SK-N-SH (cell line): Measurements from ENCODE around the gene CDC42SE2. TPM values are rescaled to one million over a fixed set of nuclear protein-coding genes. Genes with fewer than 3 reads are reported as not detected.

Experiments
- CTCF ChIA-PET: fragments of 300-600, 350-600 bp; formaldehyde crosslinking; extraction: SDS; loops from one replicate; lab custom pipeline; 2021; lab: Yijun Ruan, JAX
- POLR2A ChIA-PET: fragments of 350-600 bp; sonication (Branson Sonifier 250); formaldehyde crosslinking; extraction: SDS; loops from one replicate; lab custom pipeline; 2020; ENCODE audit warnings: antibody characterized with exemption, inconsistent platforms; lab: Yijun Ruan, JAX
- DNase-seq: peaks from one replicate; pipeline ENCODE4 v3.0.0; 2012
- H2AFZ ChIP-seq: fragments of 200-600 bp; sonication (generic); 2 replicates; pipeline ENCODE4 v1.8.1; 2016; ENCODE audit warnings: antibody characterized with exemption, mild to moderate bottlenecking, low read depth
- H3F3A ChIP-seq: fragments of 200-600 bp; sonication (generic); replicated peaks from 2 replicates; pipeline ENCODE3; 2016; ENCODE audit warnings: antibody characterized with exemption, mild to moderate bottlenecking; ENCODE audit not compliant: insufficient read depth
- H3K27ac ChIP-seq, 2 experiments: fragments of 200-500 bp in 1 of 2; fragments of 200-600 bp in 1 of 2; sonication (Bioruptor generic) in 1 of 2; sonication (generic), shearing (Covaris generic) in 1 of 2; 2 replicates each; pipeline versions ENCODE4 v1.5.1 to v1.6.1; 2014 to 2016; ENCODE audit warnings: low read depth in 2 of 2, inconsistent platforms in 1 of 2, low read length in 1 of 2, mild to moderate bottlenecking in 1 of 2, mixed read lengths in 1 of 2
- H3K27me3 ChIP-seq: fragments of 200-600 bp; sonication (generic), shearing (Covaris generic); 2 replicates; pipeline ENCODE4 v1.6.1; 2016; ENCODE audit warnings: mixed run types; ENCODE audit not compliant: insufficient read depth
- H3K36me3 ChIP-seq, 2 experiments: fragments of 200-500 bp in 1 of 2; fragments of 200-600 bp in 1 of 2; sonication (Bioruptor generic) in 1 of 2; sonication (generic) in 1 of 2; replicated peaks in 1 of 2; 2 replicates each; pipeline versions ENCODE3 to v1.5.1; 2014 to 2016; ENCODE audit warnings: low read length in 1 of 2, mild to moderate bottlenecking in 1 of 2; ENCODE audit not compliant: insufficient read depth in 2 of 2, control insufficient read depth in 1 of 2
- H3K4me1 ChIP-seq, 2 experiments: fragments of 200-500 bp in 1 of 2; fragments of 200-600 bp in 1 of 2; sonication (Bioruptor generic) in 1 of 2; sonication (generic), shearing (Covaris generic) in 1 of 2; 2 replicates each; pipeline versions ENCODE4 v1.5.1 to v1.6.1; 2014 to 2016; ENCODE audit warnings: low read depth in 1 of 2, low read length in 1 of 2, mixed run types in 1 of 2; ENCODE audit not compliant: insufficient read depth in 2 of 2, control insufficient read depth in 1 of 2
- H3K4me2 ChIP-seq: fragments of 200-600 bp; sonication (generic), shearing (Covaris generic); 2 replicates; pipeline ENCODE4 v1.6.1; 2017; ENCODE audit warnings: mixed run types
- H3K4me3 ChIP-seq, 2 experiments: fragments of 200-500 bp in 1 of 2; fragments of 200-600 bp in 1 of 2; sonication (Bioruptor generic) in 1 of 2; sonication (generic), shearing (Covaris generic) in 1 of 2; 2 replicates each; pipeline versions ENCODE4 v1.5.1 to v1.8.1; 2014 to 2016; ENCODE audit warnings: low read depth in 2 of 2, inconsistent platforms in 1 of 2, low read length in 1 of 2, mild to moderate bottlenecking in 1 of 2, mixed read lengths in 1 of 2, moderate library complexity in 1 of 2
- H3K79me2 ChIP-seq: fragments of 200-600 bp; sonication (generic); 2 replicates; pipeline ENCODE4 v1.8.1; 2017; ENCODE audit warnings: mild to moderate bottlenecking; ENCODE audit not compliant: insufficient read depth
- H3K9ac ChIP-seq: fragments of 200-600 bp; sonication (generic); 2 replicates; pipeline ENCODE4 v1.6.1; 2017; ENCODE audit warnings: mixed run types
- H3K9me2 ChIP-seq: fragments of 200-600 bp; sonication (generic); 2 replicates; pipeline ENCODE4 v1.6.1; 2017; ENCODE audit warnings: mixed run types
- H3K9me3 ChIP-seq: fragments of 200-600 bp; sonication (generic); 2 replicates; pipeline ENCODE4 v1.6.1; 2017; ENCODE audit warnings: mixed run types, mild to moderate bottlenecking, moderate library complexity
- H4K20me1 ChIP-seq: fragments of 200-600 bp; sonication (generic); 2 replicates; pipeline ENCODE4 v1.6.1; 2017; ENCODE audit warnings: mild to moderate bottlenecking, mixed run types; ENCODE audit not compliant: insufficient read depth
- ELF1 ChIP-seq: IDR thresholded peaks from 2 replicates; pipeline ENCODE4 v1.4.0; 2012
- EP300 ChIP-seq, 2 experiments: IDR thresholded peaks; 2 replicates each; pipeline versions ENCODE4 v1.4.0 to v1.6.1; 2012; ENCODE audit warnings: borderline replicate concordance in 1 of 2, low read depth in 1 of 2, low read length in 1 of 2
- FOSL2 ChIP-seq: IDR thresholded peaks from 2 replicates; pipeline ENCODE4 v1.4.0; 2012; ENCODE audit warnings: low read depth, mild to moderate bottlenecking, moderate library complexity, borderline replicate concordance
- FOXM1 ChIP-seq: IDR thresholded peaks from 2 replicates; pipeline ENCODE4 v1.4.0; 2012; ENCODE audit warnings: low read depth, mild to moderate bottlenecking
- GABPA ChIP-seq: IDR thresholded peaks from 2 replicates; pipeline ENCODE4 v1.4.0; 2012; ENCODE audit warnings: low read depth, mild to moderate bottlenecking
- MXI1 ChIP-seq: IDR thresholded peaks from 2 replicates; pipeline ENCODE4 v1.6.1; 2012; ENCODE audit warnings: mild to moderate bottlenecking, low read depth, low read length, improper control_type of control experiment
- NRF1 ChIP-seq: IDR thresholded peaks from 2 replicates; pipeline ENCODE4 v1.6.1; 2012; ENCODE audit warnings: low read depth, mild to moderate bottlenecking, low read length
- RAD21 ChIP-seq: IDR thresholded peaks from 2 replicates; pipeline ENCODE4 v1.6.1; 2012; ENCODE audit warnings: mild to moderate bottlenecking, low read length
- REST ChIP-seq: IDR thresholded peaks from 2 replicates; pipeline ENCODE4 v1.6.1; 2012; ENCODE audit warnings: mild to moderate bottlenecking, low read depth, low read length, moderate library complexity
- SIN3A ChIP-seq: IDR thresholded peaks from 2 replicates; pipeline ENCODE4 v1.6.1; 2012; ENCODE audit warnings: low read depth, mild to moderate bottlenecking, low read length, moderate library complexity, borderline replicate concordance
- SMC3 ChIP-seq: IDR thresholded peaks from 2 replicates; pipeline ENCODE4 v1.6.1; 2012; ENCODE audit warnings: low read depth, low read length, improper control_type of control experiment
- TAF1 ChIP-seq: IDR thresholded peaks from 2 replicates; pipeline ENCODE4 v1.6.1; 2012; ENCODE audit warnings: low read depth, mild to moderate bottlenecking, low read length, moderate library complexity, borderline replicate concordance
- TEAD4 ChIP-seq: IDR thresholded peaks from 2 replicates; pipeline ENCODE4 v1.4.0; 2012; ENCODE audit warnings: mild to moderate bottlenecking, borderline replicate concordance; ENCODE audit not compliant: insufficient read depth
- USF1 ChIP-seq: IDR thresholded peaks from 2 replicates; pipeline ENCODE4 v1.4.0; 2012; ENCODE audit warnings: low read depth, borderline replicate concordance
- WGBS: methylation state at CpG from one replicate; pipeline ENCODE4 v1.1.6; 2017; ENCODE audit warnings: low lambda C conversion rate; 5-methylcytosine and 5-hydroxymethylcytosine counted together
- polyA plus RNA-seq, 3 experiments: library from polyadenylated mRNA; depleted of rRNA; stranded (reverse); fragments of >200 nt; gene quantifications; 2 replicates each; pipeline ENCODE4 v1.2.3, GENCODE V29; 2012
- TF ChIP-seq, protein P1 (sequence below): IDR thresholded peaks from 2 replicates; pipeline ENCODE4; 2012

The CDC42SE2 gene
- polyA plus RNA-seq, 1 of the 3 experiments (the other 2 are of a cell fraction): 8.6 TPM

GRCh38 chr5:131393498-131393968 lies 129.7 kb downstream of the CDC42SE2 start:
- ChIA-PET CTCF (interaction anchor here (1.7 kb wide), 2 partner anchors 11 to 30 kb away, joined by 3 to 4 read pairs; no protein-coding TSS in a partner anchor), POLR2A (no interaction called here)
- no peak for TF ChIP-seq SIN3A
- no peak overlapping the region for H2AFZ ChIP-seq
- no peak overlapping the region for H3K4me2 ChIP-seq
- H4K20me1 ChIP-seq: no peaks in the 10 kb centered on the region
- H3F3A ChIP-seq: no peaks in the 10 kb centered on the region
- 75% methylated on average over 5 of the region's 5 CpGs for WGBS
- peaks cover 49 to 57% of the 10 kb centered on the region in 2 experiments for H3K36me3 ChIP-seq
- H3K9me2 ChIP-seq: no peaks in the 10 kb centered on the region
- H3K4me3 ChIP-seq: no peak overlapping the region
- no peak overlapping the region for H3K27ac ChIP-seq
- H3K9ac ChIP-seq: no peak overlapping the region
- H3K4me1 ChIP-seq: no peaks in the 10 kb centered on the region
- DNase-seq: no peak
- H3K79me2 ChIP-seq: no peaks in the 10 kb centered on the region; the same call in 1 of the 2 replicates
- H3K27me3 ChIP-seq: no peaks in the 10 kb centered on the region
- no peaks in the 10 kb centered on the region for H3K9me3 ChIP-seq

GRCh38 chr5:131394128-131394527 lies 130.3 kb downstream of the CDC42SE2 start:
- Histone ChIP-seq H3K4me2 (no peak overlapping the region), H3K79me2 (no peaks in the 10 kb centered on the region; the same call in 1 of the 2 replicates), H3K36me3 (peaks cover 52 to 62% of the 10 kb centered on the region in 2 experiments), H3K27ac (no peak overlapping the region), H4K20me1 (no peaks in the 10 kb centered on the region), H3K9ac (no peak overlapping the region), H3K27me3 (no peaks in the 10 kb centered on the region), H3K9me2 (no peaks in the 10 kb centered on the region), H2AFZ (no peak overlapping the region), H3K4me1 (no peaks in the 10 kb centered on the region), H3F3A (no peaks in the 10 kb centered on the region), H3K4me3 (no peak overlapping the region), H3K9me3 (no peaks in the 10 kb centered on the region)
- POLR2A ChIA-PET: no interaction called here
- no peak for TF ChIP-seq MXI1
- CTCF ChIA-PET: interaction anchor here (1.7 kb wide), 1 partner anchor 30 kb away, joined by 4 read pairs; no protein-coding TSS in a partner anchor
- WGBS: 92% methylated on average over 4 of the region's 4 CpGs
- DNase-seq: no peak

DNA sequence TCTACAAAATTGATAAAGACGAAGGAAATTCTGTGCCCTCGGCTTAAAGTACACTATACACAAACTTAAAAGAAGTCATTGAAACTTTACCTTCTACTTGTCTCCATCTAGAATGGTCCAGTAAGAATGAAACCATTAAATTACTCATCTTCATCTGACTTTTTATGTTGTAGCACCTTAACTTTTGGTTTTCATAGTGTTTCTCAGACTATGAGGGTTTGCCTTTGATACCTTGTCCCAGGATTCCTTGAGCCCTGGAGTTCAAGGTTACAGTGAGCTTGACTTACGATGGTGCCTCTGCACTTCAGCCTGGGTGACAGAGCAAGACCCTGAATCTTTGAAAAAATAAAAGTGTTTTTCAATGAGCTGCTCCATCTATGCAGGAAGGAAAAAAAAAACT lies 132.2 kb downstream of the CDC42SE2 start:
- H3K4me3 ChIP-seq: no peak overlapping the region
- H3K9me3 ChIP-seq: no peaks in the 10 kb centered on the region
- H3K4me2 ChIP-seq: no peak overlapping the region
- no peaks in the 10 kb centered on the region for H3K9me2 ChIP-seq
- 97% methylated on average over 3 of the region's 3 CpGs for WGBS
- no peaks in the 10 kb centered on the region; the same call in 1 of the 2 replicates for H3K79me2 ChIP-seq
- CTCF ChIA-PET: interaction anchor here (0.7 to 1.5 kb wide), 5 partner anchors 11 to 194 kb away, joined by 3 to 4 read pairs (median 3); no protein-coding TSS in a partner anchor
- H2AFZ ChIP-seq: no peak overlapping the region
- peaks cover 46 to 68% of the 10 kb centered on the region in 2 experiments for H3K36me3 ChIP-seq
- H4K20me1 ChIP-seq: no peaks in the 10 kb centered on the region
- H3K4me1 ChIP-seq: no peaks in the 10 kb centered on the region
- no peak overlapping the region for H3K27ac ChIP-seq
- H3K27me3 ChIP-seq: no peaks in the 10 kb centered on the region
- no peak for DNase-seq
- H3F3A ChIP-seq: peaks cover 5% of the 10 kb centered on the region
- TF ChIP-seq REST (no peak), MXI1 (no peak), FOXM1 (no peak), TEAD4 (no peak), SMC3 (no peak), GABPA (no peak), FOSL2 (no peak), TAF1 (no peak), ELF1 (no peak), RAD21 (no peak), USF1 (no peak), EP300 (IDR thresholded peaks at IDR 0.05; ENCODE audit: borderline replicate concordance in 1 of 2, low read depth in 1 of 2, low read length in 1 of 2) (no peak), NRF1 (no peak)
- TF ChIP-seq, protein P1, sequence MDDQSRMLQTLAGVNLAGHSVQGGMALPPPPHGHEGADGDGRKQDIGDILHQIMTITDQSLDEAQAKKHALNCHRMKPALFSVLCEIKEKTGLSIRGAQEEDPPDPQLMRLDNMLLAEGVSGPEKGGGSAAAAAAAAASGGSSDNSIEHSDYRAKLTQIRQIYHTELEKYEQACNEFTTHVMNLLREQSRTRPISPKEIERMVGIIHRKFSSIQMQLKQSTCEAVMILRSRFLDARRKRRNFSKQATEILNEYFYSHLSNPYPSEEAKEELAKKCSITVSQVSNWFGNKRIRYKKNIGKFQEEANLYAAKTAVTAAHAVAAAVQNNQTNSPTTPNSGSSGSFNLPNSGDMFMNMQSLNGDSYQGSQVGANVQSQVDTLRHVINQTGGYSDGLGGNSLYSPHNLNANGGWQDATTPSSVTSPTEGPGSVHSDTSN: no peak
- POLR2A ChIA-PET: no interaction called here
- H3K9ac ChIP-seq: no peak overlapping the region
